ENCODE results near the gene CPSF3.

The CPSF3 gene

DNA sequence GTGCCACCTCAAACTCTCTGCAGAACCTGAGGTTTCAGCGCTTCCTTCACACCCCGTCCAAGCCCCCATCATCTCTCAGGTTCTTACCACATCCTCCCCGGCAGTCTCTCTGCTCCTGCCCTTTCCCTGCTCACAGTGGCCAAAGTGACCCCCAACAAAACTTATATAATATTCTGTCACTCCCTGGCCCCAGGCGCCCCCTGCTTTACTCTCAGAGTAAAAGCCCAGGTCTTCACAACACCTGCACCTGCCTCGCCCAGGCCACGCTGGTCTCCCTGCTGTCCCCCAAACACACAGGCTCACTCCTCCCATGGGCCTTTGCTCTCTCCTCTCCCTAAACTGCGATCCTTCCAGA lies 6.5 kb upstream of the CPSF3 start:
- in situ Hi-C loops (cut with HindIII; ENCODE audit: low sequenced_read_pairs) = loop anchor here (5.0 kb wide), 1 partner anchor 210 kb away; the partner anchor contains the start of gene ASAP2

- in situ Hi-C loops (cut with HindIII; ENCODE audit: low sequenced_read_pairs) = loop anchor here (5.0 kb wide), 1 partner anchor 210 kb away; the partner anchor contains the start of gene ASAP2
These were observed 5.7 kb upstream of the CPSF3 start for GRCh38 chr2:9417725-9418124.

DNA sequence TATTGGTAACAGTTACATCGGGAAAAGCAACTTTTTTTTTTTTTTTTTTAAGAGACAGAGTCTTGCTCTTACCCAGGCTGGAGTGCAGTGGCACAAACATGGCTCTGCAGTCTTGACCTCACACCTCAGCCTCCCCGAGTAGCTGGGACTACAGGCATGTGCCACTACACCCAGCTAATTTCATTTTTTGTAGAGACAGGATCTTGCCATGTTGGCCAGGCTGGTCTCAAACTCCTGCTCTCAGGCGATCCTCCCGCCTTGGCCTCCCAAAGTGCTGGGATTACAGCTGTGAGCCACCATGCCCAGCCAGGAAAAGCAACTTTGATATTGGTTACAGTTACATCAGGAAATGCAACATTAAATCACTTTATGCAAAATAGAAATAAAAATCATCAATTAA lies 4.7 kb upstream of the CPSF3 start:
- in situ Hi-C loops (cut with HindIII; ENCODE audit: low sequenced_read_pairs) = loop anchor here (5.0 kb wide), 1 partner anchor 211 kb away; the partner anchor contains the start of gene ASAP2

DNA sequence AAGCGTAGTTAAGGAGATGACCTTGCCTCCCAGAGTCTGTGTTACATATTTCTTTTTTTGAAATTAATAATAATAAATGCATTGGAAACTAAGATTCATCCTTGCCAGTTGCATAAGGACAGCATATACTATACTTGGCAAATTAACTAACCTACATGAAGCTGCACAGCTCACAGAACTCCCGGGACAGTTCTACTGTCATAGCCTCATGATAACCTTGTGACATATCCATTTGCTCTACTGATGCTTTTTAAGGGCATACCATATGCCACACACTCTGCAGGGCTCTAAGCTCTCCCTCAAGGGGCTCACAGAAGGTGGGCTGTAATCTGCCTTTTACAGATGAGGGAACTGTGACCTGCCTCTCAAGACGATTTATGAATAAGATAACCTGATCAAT lies 3.9 kb upstream of the CPSF3 start:
- in situ Hi-C loops (cut with HindIII; ENCODE audit: low sequenced_read_pairs) = loop anchor here (5.0 kb wide), 1 partner anchor 212 kb away; the partner anchor contains the start of gene ASAP2

GRCh38 chr2:9420495-9420894 lies 3.0 kb upstream of the CPSF3 start:
- in situ Hi-C loops (cut with HindIII; ENCODE audit: low sequenced_read_pairs) = no loop called here

GRCh38 chr2:9422321-9423099 lies 944 bp upstream of the CPSF3 start:
- in situ Hi-C loops (cut with HindIII; ENCODE audit: low sequenced_read_pairs) = no loop called here

DNA sequence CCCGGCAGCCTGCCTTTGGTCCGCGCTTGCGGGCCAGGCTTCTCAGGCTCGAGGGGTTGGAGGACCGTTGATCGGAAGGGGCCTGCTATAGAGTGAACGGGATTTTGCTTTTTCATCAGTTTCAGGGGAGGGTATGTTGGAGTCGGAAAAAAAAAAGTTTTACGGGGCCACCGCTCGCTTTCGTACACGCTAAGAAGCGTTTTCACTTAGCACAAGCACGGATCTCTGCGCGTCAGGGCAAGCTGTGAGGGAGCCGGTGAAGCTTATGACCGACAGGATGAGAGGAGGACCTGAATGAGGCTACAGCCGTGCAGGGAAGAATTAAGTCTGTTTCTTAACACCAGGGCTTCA lies 443 bp downstream of the CPSF3 start:
- in situ Hi-C loops (cut with HindIII; ENCODE audit: low sequenced_read_pairs) = no loop called here

GRCh38 chr2:9424447-9425164 lies 1.2 kb downstream of the CPSF3 start:
- in situ Hi-C loops (cut with HindIII; ENCODE audit: low sequenced_read_pairs) = loop anchor here (5.0 kb wide), 2 partner anchors 68 to 97 kb away; no protein-coding TSS in a partner anchor

DNA sequence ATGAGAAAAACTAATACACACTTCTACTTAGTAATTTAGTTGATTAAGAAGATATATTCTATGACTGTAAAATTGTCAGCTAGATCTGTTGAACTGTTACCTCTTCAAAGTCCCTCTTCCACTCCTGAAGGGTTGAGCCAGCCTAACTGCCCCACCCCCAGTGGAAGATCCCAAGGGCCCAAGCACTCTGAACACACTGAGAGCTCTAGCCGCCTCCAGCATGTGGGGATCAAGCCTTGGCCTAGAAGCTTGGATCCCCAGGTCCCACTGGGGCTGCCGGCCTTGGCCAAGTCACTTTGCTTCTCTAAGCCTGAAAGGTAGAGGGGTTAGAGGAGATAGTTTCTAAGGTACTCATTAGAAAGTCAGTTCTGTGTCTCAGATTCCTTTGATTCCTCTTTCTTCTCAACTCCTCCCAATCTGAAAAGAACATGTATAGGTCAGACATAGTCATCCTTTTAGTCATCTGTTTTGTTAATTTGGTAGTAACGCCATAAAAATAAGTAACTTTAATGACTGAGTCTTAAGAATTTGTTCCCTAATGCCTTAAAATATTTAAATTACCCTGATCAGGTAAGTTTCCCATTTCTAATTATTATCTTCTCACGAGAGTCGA lies 5.6 kb downstream of the CPSF3 start:
- in situ Hi-C loops (cut with HindIII; ENCODE audit: low sequenced_read_pairs) = loop anchor here (5.0 kb wide), 2 partner anchors 63 to 102 kb away; no protein-coding TSS in a partner anchor

- in situ Hi-C loops (cut with HindIII; ENCODE audit: low sequenced_read_pairs) = no loop called here
These were observed 7.2 kb downstream of the CPSF3 start for GRCh38 chr2:9430316-9431293.

- in situ Hi-C loops (cut with HindIII; ENCODE audit: low sequenced_read_pairs) = no loop called here
These were observed 11.0 kb downstream of the CPSF3 start for GRCh38 chr2:9434489-9434888.

GRCh38 chr2:9439536-9439935 lies 16.1 kb downstream of the CPSF3 start:
- in situ Hi-C loops (cut with HindIII; ENCODE audit: low sequenced_read_pairs) = no loop called here

- in situ Hi-C loops (cut with HindIII; ENCODE audit: low sequenced_read_pairs) = no loop called here
These were observed 16.7 kb downstream of the CPSF3 start for GRCh38 chr2:9440058-9440727.

GRCh38 chr2:9441556-9441955 lies 18.1 kb downstream of the CPSF3 start:
- in situ Hi-C loops (cut with HindIII; ENCODE audit: low sequenced_read_pairs) = no loop called here

DNA sequence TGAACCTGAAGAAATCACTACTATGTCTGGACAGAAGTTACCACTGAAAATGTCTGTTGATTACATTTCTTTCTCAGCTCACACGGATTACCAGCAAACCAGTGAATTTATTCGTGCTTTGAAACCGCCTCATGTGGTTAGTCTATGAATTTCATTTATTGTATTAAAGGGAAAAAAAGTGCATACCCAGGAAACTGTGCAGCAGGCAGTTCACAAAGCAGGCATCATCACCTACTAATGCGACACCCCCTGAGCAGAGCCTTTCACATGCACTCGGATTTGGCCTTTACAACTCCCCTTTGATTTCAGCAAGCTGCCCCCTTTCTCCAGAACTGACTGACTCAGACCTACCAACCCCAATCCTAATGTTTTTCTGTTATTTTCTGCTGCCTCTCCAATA lies 20.1 kb downstream of the CPSF3 start:
- in situ Hi-C loops (cut with HindIII; ENCODE audit: low sequenced_read_pairs) = no loop called here

DNA sequence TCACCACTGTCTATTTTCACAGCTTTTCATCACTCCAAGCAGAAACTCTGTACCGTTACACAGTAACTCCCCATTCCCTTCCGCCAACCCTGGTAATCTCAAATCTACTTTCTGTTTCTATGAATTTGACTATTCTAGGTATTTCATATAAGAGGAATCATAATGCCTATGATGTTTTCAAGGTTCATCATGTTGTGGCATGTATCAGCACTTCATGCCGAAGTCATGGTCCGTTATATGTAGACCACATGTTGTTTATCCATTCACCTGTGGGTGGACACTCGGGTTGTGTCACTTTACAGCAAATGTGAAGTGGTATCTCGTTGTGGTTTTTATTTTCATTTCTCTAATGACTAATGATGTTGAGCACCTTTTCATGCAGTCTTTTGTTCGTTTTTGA lies 21.6 kb downstream of the CPSF3 start:
- in situ Hi-C loops (cut with HindIII; ENCODE audit: low sequenced_read_pairs) = no loop called here

DNA sequence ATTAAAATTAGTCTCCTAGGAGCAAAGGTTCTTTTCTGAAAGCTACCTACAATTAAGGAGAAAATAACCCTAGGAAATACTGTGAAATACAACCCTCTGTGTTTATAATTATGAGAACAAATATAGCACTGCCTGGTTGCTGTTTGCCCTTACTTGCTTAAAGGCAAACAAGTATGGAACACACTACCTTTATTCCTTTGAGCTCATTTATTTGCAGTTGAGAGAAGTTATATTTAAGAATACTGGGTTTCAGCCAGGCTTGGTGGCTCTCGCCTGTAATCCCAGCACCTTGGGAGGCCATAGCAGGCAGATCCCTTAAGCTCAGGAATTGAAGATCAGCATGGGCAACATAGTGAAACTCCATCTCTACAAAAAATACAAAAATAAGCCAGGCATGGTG lies 27.8 kb downstream of the CPSF3 start:
- in situ Hi-C loops (cut with HindIII; ENCODE audit: low sequenced_read_pairs) = no loop called here

GRCh38 chr2:9460441-9461017 lies 37.1 kb downstream of the CPSF3 start:
- in situ Hi-C loops (cut with HindIII; ENCODE audit: low sequenced_read_pairs) = no loop called here

DNA sequence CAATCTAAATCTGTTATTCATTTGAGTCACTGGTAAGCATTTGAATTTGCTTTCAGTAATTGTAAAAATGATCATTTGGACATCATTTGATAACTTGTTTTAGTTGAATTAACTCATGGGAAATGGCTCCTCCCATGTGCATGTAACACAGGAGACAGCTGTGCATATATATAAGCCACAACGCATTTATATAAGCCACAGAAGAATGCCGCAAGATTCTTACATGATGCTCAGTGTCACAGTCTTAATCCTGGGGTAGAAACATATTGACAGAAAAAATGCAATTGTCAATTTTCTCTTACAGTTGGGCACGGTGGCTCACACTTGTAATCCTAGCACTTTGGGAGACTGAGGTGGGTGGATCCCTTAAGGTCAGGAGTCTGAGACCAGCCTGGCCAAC lies 37.6 kb downstream of the CPSF3 start:
- in situ Hi-C loops (cut with HindIII; ENCODE audit: low sequenced_read_pairs) = no loop called here

- in situ Hi-C loops (cut with HindIII; ENCODE audit: low sequenced_read_pairs) = no loop called here
These were observed 38.9 kb downstream of the CPSF3 start for GRCh38 chr2:9462313-9462712.
